ENCODE data around the gene ANLN.

- TF ChIP-seq POLR2AphosphoS5 (IDR thresholded peaks at IDR 0.05; ENCODE audit: low read depth, low read length) (no peak), TAF1 (IDR thresholded peaks at IDR 0.05; ENCODE audit: borderline replicate concordance, insufficient read depth, low read length) (no peak), REST (IDR thresholded peaks at IDR 0.05; ENCODE audit: insufficient read depth in 1 of 2, low read depth in 2 of 2, low read length in 2 of 2) (no peak)
These were observed 22.0 kb upstream of the ANLN start for GRCh38 chr7:36367561-36368077.
